GM06990 (cell line): ENCODE results near the gene TM4SF20.

ENCODE experiments used
- DNase-seq: peaks from one replicate; pipeline ENCODE4 v3.0.0-alpha.2; 2011; ENCODE audit not compliant: insufficient read length; ENCODE audit errors: extremely low read depth
- H3K27me3 ChIP-seq: replicated peaks from 2 replicates; pipeline ENCODE4 v1.6.0; 2011; ENCODE audit warnings: low read length; ENCODE audit not compliant: control insufficient read depth, insufficient read depth
- H3K36me3 ChIP-seq: 2 replicates; pipeline ENCODE4 v1.5.1; 2011; ENCODE audit warnings: low read length; ENCODE audit not compliant: control insufficient read depth, insufficient read depth
- H3K4me3 ChIP-seq: replicated peaks from 2 replicates; pipeline ENCODE4 v1.5.1; 2011; ENCODE audit warnings: low read depth, mild to moderate bottlenecking, control low read depth, low read length
- TF ChIP-seq, protein P1 (sequence below): IDR thresholded peaks from 2 replicates; pipeline ENCODE4 v1.5.1; 2011; ENCODE audit warnings: low read length, control low read depth, mild to moderate bottlenecking, inconsistent platforms; ENCODE audit not compliant: insufficient read depth, poor library complexity, severe bottlenecking

TM4SF20 gene

GRCh38 chr2:227411320-227411989 is 32.3 kb upstream of the TM4SF20 start:
- Histone ChIP-seq H3K4me3 (no peak overlapping the region), H3K36me3 (no peaks in the 10 kb centered on the region), H3K27me3 (no peaks in the 10 kb centered on the region)
- TF ChIP-seq, protein P1, sequence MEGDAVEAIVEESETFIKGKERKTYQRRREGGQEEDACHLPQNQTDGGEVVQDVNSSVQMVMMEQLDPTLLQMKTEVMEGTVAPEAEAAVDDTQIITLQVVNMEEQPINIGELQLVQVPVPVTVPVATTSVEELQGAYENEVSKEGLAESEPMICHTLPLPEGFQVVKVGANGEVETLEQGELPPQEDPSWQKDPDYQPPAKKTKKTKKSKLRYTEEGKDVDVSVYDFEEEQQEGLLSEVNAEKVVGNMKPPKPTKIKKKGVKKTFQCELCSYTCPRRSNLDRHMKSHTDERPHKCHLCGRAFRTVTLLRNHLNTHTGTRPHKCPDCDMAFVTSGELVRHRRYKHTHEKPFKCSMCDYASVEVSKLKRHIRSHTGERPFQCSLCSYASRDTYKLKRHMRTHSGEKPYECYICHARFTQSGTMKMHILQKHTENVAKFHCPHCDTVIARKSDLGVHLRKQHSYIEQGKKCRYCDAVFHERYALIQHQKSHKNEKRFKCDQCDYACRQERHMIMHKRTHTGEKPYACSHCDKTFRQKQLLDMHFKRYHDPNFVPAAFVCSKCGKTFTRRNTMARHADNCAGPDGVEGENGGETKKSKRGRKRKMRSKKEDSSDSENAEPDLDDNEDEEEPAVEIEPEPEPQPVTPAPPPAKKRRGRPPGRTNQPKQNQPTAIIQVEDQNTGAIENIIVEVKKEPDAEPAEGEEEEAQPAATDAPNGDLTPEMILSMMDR: no peak
- DNase-seq: peak; percentile 65

GRCh38 chr2:227410191-227410590 is 31.1 kb upstream of the TM4SF20 start:
- DNase-seq: no peak
- no peaks in the 10 kb centered on the region for H3K27me3 ChIP-seq
- no peaks in the 10 kb centered on the region for H3K36me3 ChIP-seq
- TF ChIP-seq, protein P1: no peak
- H3K4me3 ChIP-seq: no peak overlapping the region

- H3K27me3 ChIP-seq: no peaks in the 10 kb centered on the region
- TF ChIP-seq, protein P1: no peak
- no peaks in the 10 kb centered on the region for H3K36me3 ChIP-seq
- no peak overlapping the region for H3K4me3 ChIP-seq
- DNase-seq: no peak
Measured at GRCh38 chr2:227407591-227408151, 28.6 kb upstream of the TM4SF20 start.

- no peak for DNase-seq
- H3K27me3 ChIP-seq: no peaks in the 10 kb centered on the region
- no peak overlapping the region for H3K4me3 ChIP-seq
- H3K36me3 ChIP-seq: no peaks in the 10 kb centered on the region
- TF ChIP-seq, protein P1: peak; percentile 73
Measured at GRCh38 chr2:227406177-227407031, 27.3 kb upstream of the TM4SF20 start.

DNA sequence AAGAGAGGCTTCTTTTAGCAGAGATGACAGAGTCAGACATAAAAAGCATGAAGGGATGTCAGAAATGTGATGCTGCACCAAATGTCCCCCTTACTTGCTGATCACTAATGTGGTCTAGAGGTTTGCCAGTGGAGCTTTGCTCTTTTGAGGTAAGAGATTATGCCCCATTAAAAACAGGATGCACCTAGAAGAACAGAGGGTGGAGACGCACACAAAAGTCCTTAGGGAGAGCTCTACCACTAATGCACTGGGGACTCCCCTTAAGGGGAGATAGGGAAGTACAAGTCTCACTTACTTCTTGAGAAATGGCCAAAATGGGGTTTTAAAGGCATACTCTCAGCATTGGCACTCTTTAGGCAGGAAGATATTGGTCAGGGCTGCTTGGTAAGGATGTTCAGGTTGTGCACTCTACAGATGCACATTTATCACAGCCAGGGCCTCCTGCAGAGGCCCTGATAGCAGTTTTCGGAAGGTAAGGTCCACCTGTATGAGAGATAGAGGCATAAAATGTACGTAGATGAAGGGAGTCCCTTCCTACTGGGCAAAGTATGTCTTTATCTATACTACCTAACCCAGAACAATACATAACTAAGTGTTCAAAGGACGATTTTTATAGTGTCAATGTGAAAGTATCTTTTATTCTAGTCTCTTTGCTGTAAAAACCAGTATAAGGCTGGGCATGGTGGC is 25.6 kb upstream of the TM4SF20 start:
- no peak overlapping the region for H3K4me3 ChIP-seq
- H3K27me3 ChIP-seq: no peaks in the 10 kb centered on the region
- no peaks in the 10 kb centered on the region for H3K36me3 ChIP-seq
- no peak for DNase-seq
- TF ChIP-seq, protein P1: no peak
